ENCODE data around the gene IDI1. TPM values are rescaled to one million over a fixed set of nuclear protein-coding genes. Genes with fewer than 3 reads are reported as not detected.
A peak's percentile ranks its signal among the peaks of the same experiment; 100 is the strongest.

Gene IDI1
- total and polyA plus RNA-seq, 2 of the 13 experiments (the other 11 are each of a cell fraction or from before 2014, with no cell fraction given): 44.4 to 145 TPM

- no peak for TF ChIP-seq PBX2 (CRISPR knock-in tag; IDR thresholded peaks at IDR 0.05)
- TF ChIP-seq SAP130 (CRISPR knock-in tag; IDR thresholded peaks at IDR 0.05; ENCODE audit: low read depth): peak; percentile 82
- TF ChIP-seq ZNF737 (CRISPR knock-in tag; IDR thresholded peaks at IDR 0.05; ENCODE audit: borderline replicate concordance): no peak
- no peak for TF ChIP-seq ZNF749 (CRISPR knock-in tag; IDR thresholded peaks at IDR 0.05; ENCODE audit: borderline replicate concordance)
- TF ChIP-seq ZFP36L2 (CRISPR knock-in tag; IDR thresholded peaks at IDR 0.05): no peak
- TF ChIP-seq CEBPG (CRISPR knock-in tag; IDR thresholded peaks at IDR 0.05): peak; percentile 78
- TF ChIP-seq MNT (IDR thresholded peaks at IDR 0.05): 0 out of 2 replicates have a peak, but pooled peaks have one; percentile 13
- no peak for TF ChIP-seq ZNF24 (IDR thresholded peaks at IDR 0.05)
- TF ChIP-seq IRX3 (CRISPR knock-in tag; IDR thresholded peaks at IDR 0.05; ENCODE audit: borderline replicate concordance, low read depth): no peak
- peak; percentile 78; the same call in 1 of the 2 replicates for TF ChIP-seq ZKSCAN8 (CRISPR knock-in tag; IDR thresholded peaks at IDR 0.05; ENCODE audit: borderline replicate concordance)
- no peak for TF ChIP-seq ZNF30 (CRISPR knock-in tag; IDR thresholded peaks at IDR 0.05)
- TF ChIP-seq REST (IDR thresholded peaks at IDR 0.05; ENCODE audit: borderline replicate concordance in 1 of 2, low read depth in 1 of 2, low read length in 2 of 2): no peak
- TF ChIP-seq TOPORS (CRISPR knock-in tag; IDR thresholded peaks at IDR 0.05): no peak
- no peak for TF ChIP-seq ZNF335 (CRISPR knock-in tag; IDR thresholded peaks at IDR 0.05)
- TF ChIP-seq MYC (CRISPR knock-in tag; IDR thresholded peaks at IDR 0.05; ENCODE audit: borderline replicate concordance): peak; percentile 37; the same call in 1 of the 2 replicates
- TF ChIP-seq ZNF333 (CRISPR knock-in tag; IDR thresholded peaks at IDR 0.05; ENCODE audit: borderline replicate concordance): no peak
- no peak for TF ChIP-seq MAFF (IDR thresholded peaks at IDR 0.05; ENCODE audit: low read depth, low read length)
- 0 out of 2 replicates have a peak, but pooled peaks have one; percentile 13 for TF ChIP-seq THAP11 (CRISPR knock-in tag; IDR thresholded peaks at IDR 0.05)
- peak in 1 of 2 experiments; percentile 18; a peak in 1 of 4 replicates for TF ChIP-seq NR2F1 (CRISPR knock-in tag; IDR thresholded peaks at IDR 0.05)
- TF ChIP-seq ZNF574 (CRISPR knock-in tag; IDR thresholded peaks at IDR 0.05): peak; percentile 54
- TF ChIP-seq SYNCRIP (IDR thresholded peaks at IDR 0.05; ENCODE audit: insufficient read depth, low read depth, low read length): no peak
- TF ChIP-seq PPARG (CRISPR knock-in tag; conservative IDR thresholded peaks at IDR 0.05): 0 out of 2 replicates have a peak, but pooled peaks have one; percentile 13
- no peak for TF ChIP-seq CBX1 (IDR thresholded peaks at IDR 0.05; ENCODE audit: low read depth)
Observed at GRCh38 chr10:1050554-1050953, 1.6 kb upstream of the IDI1 start (continued).
